GM10266 (cell line): Measurements from ENCODE around the gene GRIN3B.

Experiments used
- DNase-seq: peaks from one replicate; pipeline ENCODE4 v3.0.0; 2012; ENCODE audit errors: extremely low spot score
- CTCF ChIP-seq: IDR thresholded peaks from 2 replicates; pipeline ENCODE4 v1.5.1; 2012; ENCODE audit warnings: mild to moderate bottlenecking, low read depth; ENCODE audit not compliant: control insufficient read depth, insufficient read depth; ENCODE audit errors: missing control alignments

The GRIN3B gene

DNA sequence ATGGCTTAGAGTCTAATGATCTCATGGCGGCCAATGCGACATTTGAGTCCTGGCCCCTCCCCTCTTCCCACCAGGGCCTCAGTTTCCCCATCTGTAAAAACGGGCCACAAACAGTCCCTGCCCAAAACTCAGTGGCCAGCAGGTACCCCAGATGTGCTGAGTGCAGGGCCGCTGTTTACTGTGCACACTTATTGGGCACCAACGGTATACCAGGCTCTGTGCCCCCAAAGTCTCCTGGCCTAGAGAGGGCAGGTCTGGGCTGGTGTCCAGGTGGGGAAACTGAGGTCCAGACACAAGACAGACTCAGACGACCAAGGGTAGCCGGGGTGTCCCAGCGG lies 39.6 kb upstream of the GRIN3B start:
- DNase-seq, result no peak
- no peak for TF ChIP-seq CTCF

DNA sequence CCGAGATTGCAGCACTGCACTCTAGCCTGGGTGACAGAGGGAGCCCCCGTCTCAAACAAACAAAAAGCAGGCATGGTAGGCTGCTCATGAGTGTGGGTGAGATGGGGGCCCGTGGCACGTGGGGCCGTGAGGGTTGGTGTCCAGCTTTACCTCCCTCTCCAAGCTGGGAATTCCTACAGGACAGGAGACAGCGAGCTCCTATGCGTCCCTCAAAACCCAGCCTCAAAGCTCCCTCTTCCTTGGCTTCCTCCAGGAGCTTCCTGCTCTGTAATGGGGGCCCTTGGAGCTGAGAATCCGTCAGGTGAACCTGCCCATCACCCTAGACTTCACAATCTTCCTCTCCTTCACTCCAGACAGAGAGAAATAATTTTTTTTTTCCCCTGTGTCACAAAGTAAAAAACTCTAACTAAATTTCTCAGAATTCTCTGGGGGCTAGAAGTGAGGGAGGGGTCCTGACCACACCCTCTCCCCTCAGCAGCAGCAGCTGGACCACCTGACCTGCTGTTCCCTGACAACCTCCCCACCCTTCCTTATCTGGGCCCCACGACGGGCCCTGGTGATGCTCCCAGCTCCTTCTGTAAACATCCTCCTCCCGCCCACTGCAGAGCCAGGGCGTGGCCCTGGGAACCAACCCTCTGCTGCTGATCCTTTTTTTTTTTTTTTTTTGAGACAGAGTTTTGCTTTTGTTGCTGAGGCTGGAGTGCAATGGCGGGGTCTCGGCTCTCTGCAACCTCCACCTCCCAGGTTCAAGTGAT lies 38.2 kb upstream of the GRIN3B start:
- no peak for TF ChIP-seq CTCF
- no peak for DNase-seq

- no peak for DNase-seq
- TF ChIP-seq CTCF, result no peak
Observed at GRCh38 chr19:962683-963400, 37.4 kb upstream of the GRIN3B start.

DNA sequence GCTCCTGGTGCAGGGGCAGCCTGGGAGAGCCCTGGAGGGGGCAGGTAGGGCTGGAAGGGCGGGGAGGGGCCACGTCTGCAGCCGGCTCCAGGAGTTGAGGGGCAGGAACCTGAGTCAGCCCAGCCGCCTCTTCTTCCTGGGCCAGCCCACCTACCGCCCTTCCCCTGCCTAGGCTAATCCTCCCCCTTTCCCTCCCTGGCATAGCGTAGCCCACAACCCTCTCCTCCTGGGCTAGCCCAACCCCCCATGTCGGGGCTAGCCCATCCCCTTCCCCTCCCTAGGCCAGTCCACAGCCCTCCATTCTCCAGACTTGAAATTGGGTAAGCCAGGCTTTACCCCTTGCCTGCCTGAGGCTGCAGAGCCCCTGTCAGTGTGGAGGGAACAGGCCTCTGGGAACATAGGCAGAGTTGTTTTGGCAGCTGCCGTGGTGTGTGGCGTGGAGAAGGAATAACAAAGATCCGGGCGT lies 36.7 kb upstream of the GRIN3B start:
- no peak for DNase-seq

GRCh38 chr19:964116-964520 lies 36.1 kb upstream of the GRIN3B start:
- no peak for TF ChIP-seq CTCF
- DNase-seq, result no peak

More for the DNA sequence above, 36.7 kb upstream of the GRIN3B start:
- TF ChIP-seq CTCF, result no peak

- no peak for TF ChIP-seq CTCF
- no peak for DNase-seq
Observed at GRCh38 chr19:964761-965694, 35.2 kb upstream of the GRIN3B start.
